HCT116 (cell line): ENCODE results near the gene CTBS.

Source experiments
- CTCF ChIP-seq, 3 experiments: fragments of 200-600 bp in 1 of 3; sonication (generic) in 1 of 3; IDR thresholded peaks in 2 of 3; conservative IDR thresholded peaks in 1 of 3; 2 replicates each; pipeline ENCODE4 v1.5.1; 2012 to 2017; ENCODE audit warnings: low read depth in 2 of 3, low read length in 2 of 3, antibody characterized with exemption in 1 of 3, borderline replicate concordance in 1 of 3, control low read depth in 1 of 3, mild to moderate bottlenecking in 1 of 3, mixed read lengths in 1 of 3, mixed run types in 1 of 3, moderate library complexity in 1 of 3; ENCODE audit not compliant: insufficient read depth in 1 of 3
- POLR2A ChIP-seq: IDR thresholded peaks from 2 replicates; pipeline ENCODE4 v1.7.0; 2011; ENCODE audit warnings: borderline replicate concordance; ENCODE audit not compliant: insufficient read depth, insufficient read length; ENCODE audit errors: extremely low read depth

GRCh38 chr1:84573481-84573966 is 716 bp downstream of the CTBS start:
- TF ChIP-seq POLR2A = no peak
- TF ChIP-seq CTCF (IDR thresholded peaks at IDR 0.05 in 2 of 3, conservative IDR thresholded peaks at IDR 0.05 in 1 of 3; ENCODE audit: borderline replicate concordance in 1 of 3, insufficient read depth in 1 of 3, low read depth in 2 of 3, low read length in 2 of 3) = no peak
